Activated T-cell treated with anti-CD3 and anti-CD28 coated beads for 48 hours (primary cell): Measurements from ENCODE around the gene NEURL1B.
"Not testable (repeated sequence)": the region's sequence is repeated elsewhere in the genome, so short reads cannot be mapped to it uniquely, and the experiment has no call there.

Experiments
- DNase-seq: peaks from one replicate; pipeline ENCODE4 v3.0.0-alpha.2; 2020; ENCODE audit warnings: low read depth

The NEURL1B gene

DNA sequence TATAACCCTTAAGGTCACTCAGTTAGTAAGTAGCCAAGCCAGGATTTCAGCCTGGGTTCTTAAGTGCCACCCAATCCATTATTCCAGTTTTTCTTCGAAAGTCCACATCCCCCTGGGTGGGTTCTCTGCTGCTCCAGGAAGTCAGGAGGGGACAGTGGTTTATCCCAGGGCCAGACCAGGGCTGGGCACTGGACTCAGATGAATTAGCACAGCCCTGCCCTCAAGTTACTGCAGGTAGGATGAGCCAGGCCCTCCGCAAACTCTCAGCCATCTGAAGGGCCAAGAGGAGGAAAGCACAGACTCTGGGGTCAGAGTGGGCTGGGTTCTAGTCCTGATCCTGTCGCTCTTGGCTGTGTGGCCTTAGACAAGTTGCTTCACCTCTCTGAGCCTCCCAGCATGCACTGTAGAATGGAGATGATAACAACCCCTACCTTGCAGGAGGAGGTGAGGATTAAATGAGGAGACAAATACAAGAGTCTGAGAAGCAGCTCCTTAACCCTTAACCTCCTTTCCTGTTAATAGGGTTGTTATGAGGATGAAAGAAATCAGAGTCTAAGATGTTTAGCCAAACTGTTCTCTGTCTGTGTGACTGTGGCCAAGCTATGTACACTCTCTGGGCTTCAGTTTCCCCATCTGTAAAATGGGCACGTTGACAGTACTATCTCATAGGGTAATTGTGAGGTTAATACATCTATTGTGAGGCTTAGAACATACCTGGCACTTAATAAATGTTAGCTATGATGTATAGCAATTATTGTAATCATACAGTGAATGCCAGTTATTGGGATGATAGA lies 6.8 kb upstream of the NEURL1B start:
- no peak for DNase-seq

DNA sequence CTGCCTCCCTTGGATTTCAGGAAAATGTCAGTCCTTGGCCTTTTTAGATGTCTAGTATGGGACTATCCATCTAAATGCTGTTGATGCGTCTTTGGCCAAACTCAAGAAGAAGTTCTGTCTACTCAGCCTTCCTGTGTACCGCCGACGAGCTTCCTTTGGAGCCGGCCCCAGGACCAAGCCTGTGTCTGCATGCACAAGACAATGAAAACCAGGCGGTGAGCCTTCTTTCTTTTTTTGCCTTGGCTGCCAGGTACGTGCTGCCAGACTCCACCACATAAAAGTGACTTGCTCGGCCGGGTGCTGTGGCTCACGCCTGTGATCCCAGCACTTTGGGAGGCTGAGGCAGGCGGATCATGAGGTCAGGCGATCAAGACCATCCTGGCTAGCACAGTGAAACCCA lies 6.0 kb upstream of the NEURL1B start:
- DNase-seq: no peak

DNA sequence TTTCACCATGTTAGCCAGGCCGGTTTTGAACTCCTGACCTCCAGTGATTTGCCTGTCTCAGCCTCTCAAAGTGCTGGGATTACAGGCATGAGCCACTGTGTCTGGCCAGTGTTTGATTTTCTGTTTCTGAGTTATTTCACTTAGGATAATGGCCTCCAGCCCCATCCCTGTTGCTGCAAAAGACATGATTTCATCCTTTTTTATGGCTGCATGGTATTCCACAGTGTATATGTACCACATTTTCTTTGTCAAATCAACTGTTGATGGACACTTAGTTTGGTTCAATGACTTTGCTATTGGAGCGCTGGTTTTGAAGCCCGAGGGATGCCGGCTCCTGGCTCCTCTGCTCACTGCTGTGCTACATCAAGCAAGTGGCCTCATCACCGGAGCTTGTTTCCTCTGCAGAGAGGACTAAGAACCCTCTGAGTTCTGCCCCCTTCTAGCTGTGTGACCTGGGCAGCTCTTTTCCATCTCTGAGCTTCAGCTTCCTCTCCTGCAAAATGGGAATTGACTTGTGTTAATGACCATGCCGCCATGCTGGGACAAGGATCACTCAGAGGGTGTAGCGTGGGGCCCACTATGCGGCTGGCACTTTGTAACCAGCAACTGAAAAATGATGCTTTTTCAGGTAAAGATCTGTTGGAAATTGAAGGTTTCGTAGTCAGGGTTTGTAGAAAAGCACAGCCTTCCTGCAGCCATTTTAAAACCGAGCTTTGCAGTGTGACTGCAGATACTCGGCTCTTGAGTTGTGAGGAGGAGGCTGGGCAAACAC lies 4.6 kb upstream of the NEURL1B start:
- DNase-seq: no peak

DNA sequence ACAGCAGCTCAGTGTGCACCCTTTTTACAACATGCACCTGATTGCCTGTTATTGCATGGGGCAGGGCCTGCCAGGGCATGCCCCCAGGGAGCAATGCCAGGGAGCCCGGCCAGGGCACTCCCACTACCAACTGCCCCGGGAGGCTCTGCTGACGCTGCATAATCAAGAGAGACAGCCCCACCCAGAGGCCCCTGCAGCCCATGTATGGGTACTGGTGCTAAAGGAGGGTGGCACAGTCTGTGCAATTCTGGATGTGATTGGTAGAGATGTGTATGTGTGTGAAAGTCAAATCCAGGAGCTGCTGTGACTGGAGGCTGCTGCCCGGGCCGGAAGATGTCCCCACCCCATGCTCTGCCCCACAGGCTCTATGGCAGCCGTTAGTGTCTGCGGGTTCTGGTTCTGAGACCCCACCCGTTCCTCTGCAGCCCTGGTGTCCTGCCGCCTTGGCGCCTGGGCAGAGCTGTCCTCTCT lies 3.9 kb upstream of the NEURL1B start:
- DNase-seq: no peak

DNA sequence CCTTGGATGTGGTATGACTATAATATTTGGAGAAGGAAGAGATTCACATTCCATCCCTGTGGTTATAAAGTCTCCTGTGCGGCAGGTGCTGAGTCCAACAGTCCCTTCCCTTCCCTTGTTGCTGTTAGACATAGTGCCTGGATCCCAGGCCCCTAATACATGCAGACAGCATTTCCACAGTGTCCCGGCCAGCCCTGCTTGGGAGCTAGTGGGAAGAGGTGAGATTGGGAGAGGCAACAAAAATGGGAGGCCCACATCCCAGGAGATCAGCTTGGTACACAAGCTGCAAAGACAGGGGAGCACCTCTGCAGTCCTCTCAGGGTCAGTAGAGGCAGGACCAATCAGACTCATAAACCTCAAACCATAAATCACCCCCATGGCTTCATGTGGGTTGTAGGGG lies 3.3 kb upstream of the NEURL1B start:
- no peak for DNase-seq

DNA sequence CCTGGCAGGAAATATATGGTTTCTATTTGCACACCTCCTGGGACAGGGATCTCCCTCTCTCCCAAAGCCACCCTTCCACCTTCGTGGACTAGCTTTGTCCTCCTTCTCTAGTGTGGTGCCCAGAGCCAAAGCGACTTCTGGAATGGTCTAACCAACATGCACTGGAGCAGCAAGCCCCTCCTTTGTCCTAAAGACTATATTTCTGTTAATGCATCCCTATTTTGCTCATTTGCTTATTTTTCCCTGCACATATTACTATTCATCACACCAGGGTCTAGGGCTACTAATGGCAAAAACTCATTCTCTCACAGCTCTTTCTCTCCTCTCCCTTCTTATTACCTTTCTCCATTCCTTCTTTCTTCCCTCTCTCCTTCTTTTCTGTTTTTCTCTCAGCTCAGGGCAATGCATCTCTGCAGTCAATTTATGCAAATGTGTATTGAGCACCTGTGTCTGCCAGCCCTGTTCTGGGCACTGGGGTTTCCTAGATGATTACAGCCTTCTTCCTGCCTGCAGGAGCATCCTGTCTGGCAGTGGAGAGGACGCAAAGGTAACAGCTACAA lies 2.8 kb upstream of the NEURL1B start:
- DNase-seq: no peak

DNA sequence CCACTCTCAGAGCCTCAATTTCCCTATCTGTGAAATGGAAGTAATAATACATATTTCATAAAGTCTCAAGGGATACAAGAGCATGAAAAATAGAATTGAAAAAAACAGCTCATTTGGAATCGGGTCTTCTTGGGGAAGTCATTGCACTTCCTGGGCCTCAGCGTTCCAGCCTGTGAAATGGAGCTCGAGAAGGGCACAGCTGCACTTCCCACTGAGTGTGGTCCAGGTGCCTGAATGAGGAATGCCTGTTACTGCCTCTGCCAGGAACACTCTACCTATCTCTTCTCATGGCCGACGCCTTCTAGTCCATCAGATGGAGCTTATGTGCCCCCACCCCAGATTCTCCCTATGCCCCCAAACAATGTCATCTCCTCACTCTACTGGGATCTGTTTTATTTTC lies 924 bp upstream of the NEURL1B start:
- no peak for DNase-seq

DNA sequence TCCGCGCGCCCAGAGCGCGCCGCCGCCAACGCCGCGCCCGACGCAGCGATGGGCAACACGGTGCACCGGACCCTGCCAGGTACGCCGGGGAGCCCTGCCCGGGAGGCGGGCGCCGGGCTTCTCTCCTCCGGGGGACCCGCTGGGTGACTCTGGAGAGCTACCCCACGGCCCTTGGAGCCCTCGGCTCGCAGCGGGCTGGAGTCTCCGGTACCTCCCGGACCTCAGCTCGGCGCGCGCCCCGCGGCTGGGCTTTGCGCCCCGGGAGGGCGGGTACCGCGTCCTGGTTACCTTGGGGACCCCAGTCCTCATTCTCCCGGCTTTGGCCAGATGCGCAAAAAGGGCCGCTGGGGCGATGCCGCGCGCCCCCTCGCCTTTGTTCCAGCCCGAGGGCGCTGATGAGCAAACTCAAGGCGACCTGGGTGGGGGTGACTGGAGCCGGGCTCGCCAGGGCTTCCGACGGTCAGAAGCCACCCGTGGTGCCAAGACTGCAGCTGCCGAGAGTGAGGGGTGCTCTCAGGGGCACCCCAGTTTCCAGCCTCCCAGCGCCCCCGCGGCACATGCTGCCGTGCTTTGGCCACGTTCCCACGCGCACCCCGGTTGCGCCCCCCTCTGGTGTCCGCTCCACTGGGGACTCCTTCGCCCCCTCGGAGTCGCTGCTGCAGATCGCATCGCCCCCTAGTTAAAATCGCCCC lies 442 bp downstream of the NEURL1B start:
- DNase-seq: peak; percentile 5

DNA sequence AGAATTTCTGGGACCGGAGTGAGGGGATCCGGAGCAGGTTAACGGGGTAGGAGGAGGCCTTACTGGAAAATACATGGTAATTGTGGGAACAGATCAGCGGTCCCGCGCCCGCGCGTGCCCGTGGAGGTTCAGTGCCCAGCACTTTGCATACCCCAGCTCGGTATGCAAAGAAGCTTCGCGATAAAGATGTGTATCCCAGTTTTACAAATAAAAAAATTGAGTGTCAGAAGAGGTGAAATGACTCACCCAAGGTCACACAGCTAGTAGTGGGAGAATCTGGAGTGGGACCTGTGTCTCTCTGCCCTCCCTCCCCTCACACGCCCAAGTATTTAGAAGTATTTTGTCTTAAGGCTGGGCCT lies 967 bp downstream of the NEURL1B start:
- DNase-seq: no peak

DNA sequence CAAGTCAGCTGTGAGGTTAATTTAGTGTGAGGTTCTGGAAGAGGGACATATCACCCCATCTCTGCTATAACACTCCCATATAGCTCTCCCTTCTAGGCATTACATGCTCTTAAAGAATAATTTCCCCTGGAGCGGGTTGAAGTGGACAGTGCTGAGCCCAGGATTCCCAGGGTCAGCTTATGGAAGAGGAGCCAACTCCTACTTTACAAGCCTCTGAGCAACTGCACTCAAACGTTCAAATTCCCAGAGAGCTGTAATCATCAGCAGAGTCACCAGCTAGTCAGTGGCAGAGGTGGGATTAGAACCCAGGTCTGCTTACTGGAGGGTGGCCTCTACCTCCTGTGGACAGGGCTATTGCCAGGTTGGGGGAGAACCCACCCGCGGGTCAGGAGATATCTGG lies 1.4 kb downstream of the NEURL1B start:
- DNase-seq: no peak

DNA sequence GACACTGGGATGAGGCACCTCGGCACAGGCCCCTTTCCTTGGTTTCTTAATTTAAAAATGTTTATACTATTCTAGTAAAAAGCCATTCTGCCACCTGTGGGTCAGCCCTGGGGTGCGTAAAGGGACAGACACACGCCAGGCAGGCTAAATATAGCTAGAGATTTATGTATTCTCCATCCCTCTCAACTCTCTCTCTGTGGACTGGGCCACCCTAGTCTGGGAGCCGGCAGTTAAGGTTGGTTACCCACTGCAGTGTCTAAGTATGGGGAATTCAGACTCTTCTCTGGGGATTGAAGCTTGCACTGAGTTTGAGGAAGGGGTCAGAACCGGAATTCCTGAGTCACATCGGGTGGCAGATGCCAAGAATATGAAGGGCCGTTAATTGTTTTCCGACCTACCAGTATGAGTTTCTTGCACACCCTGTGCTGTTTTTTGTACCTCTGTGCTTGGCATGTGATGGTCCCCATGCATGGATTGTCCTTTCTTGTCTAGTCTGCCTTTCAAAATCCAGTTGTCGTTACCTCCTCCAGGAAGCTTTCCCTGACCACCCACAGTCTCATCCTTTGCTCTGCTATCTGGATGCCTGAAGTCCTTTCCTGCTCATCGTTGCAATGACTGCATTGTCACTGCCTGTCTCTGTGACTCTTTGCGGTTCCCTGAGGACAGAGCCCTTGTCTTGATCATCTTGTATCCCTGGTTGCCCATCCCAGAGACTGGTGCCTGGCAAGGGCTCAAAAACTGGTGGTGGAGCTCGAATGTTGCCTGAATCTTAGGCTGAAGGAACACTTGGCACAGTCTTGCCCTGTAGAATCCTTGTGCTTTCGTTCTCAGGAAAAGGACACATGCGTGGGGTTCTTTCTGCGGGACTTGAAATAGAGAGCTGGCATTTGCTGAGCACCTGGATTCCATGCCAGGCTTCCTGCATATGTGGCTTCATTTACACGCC lies 2.1 kb downstream of the NEURL1B start:
- DNase-seq: no peak

DNA sequence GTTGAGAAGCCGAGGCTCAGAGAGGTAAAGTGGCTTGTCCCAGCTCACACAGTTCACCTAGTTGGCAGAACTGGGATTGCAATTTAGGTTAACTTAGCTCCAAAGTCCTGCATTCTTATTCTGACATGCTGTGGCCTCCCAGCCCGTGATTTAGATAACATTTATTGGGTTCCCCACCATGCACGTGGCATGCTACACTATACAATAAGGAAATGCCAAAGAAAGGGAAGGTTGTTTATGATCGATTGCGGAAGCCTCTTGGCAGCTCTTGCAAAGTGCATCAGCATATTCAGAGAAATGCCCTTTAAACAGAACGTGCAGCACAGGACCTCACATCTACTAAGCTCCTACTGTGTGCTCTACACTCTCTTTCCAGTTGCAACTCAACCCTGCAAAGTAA lies 3.2 kb downstream of the NEURL1B start:
- DNase-seq: no peak

DNA sequence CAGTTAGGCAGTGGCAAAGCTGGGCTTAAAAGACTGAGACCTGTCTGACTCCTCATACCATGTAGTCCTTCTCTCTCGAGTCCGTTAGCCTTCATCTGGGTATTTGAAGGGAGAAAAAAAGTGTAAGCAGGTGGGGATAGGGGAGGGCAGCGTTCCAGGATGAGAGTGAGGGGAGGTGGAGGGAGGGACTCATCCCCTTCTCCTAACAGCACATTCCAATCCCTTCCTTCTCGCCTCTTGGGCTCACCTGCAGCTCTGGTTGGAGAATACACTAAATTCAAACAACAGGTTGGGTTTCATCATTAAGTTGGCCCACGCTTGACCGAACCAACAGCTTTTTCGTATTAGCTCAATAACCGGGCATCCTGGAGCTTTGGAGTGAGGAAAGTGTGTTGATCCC lies 3.6 kb downstream of the NEURL1B start:
- DNase-seq: no peak

DNA sequence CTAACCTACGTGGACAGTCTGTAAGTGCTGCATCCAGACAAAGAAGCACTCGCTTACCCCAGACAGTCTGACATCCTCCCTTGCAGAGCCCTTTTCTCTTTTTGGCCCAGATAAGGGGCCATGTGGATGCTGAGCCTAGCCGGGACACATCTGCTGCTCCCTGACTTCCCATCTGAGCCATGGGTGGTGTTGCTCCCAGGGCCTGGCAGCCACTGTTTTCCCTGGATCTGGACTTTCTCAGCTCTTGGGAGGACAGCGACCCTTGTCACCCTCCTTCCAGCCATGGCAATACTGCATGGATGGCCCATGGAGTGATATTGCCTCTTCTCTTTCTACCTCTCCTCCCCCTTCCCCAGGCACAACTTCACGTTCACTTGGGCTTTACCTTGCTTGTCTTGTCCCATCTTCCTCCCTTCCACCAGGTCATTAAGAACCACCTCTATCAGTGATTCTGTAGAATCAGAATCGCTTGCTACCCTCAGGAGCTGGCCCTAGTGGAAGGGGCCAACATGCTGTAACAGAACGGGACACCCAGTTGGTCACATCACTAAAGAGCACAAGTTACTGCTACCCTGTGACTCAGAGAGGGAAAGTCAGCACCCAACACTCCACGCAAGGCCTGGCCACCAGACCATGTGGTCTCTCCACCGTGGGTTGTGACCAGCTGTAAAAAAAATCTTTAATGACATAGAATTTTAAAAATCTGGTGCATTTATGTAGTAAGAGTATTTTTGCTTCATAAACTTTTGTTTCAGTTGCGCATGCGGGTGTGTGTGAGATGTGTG lies 4.4 kb downstream of the NEURL1B start:
- DNase-seq: no peak

DNA sequence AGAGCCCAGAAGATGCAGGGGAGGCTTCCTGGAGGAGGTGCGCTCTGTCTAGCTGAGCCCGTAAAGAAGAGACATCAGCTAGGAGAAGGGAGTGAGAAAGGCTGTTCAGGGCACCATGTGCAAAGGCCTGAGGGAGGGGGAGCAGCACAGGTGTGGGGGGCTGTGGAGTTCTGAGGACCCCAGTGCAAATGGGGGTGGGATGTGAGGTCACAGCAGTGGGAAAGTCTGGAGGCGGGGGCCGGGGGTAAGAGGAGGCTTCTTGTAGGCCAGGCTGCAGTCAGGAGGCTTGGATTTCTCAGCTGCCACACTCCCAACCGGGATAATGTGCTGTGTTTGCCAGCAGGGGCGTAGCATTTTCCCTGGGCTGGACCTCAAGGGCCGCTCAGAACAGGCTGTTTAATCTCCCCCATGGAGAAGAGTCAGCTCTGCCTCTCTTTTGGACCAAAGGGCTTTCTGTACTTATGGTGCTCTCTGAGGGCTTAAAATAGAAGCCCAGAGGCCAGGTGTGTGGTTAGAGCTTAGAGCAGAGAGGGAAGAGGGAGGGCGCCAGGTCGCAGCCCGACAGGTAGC lies 5.7 kb downstream of the NEURL1B start:
- DNase-seq: no peak

DNA sequence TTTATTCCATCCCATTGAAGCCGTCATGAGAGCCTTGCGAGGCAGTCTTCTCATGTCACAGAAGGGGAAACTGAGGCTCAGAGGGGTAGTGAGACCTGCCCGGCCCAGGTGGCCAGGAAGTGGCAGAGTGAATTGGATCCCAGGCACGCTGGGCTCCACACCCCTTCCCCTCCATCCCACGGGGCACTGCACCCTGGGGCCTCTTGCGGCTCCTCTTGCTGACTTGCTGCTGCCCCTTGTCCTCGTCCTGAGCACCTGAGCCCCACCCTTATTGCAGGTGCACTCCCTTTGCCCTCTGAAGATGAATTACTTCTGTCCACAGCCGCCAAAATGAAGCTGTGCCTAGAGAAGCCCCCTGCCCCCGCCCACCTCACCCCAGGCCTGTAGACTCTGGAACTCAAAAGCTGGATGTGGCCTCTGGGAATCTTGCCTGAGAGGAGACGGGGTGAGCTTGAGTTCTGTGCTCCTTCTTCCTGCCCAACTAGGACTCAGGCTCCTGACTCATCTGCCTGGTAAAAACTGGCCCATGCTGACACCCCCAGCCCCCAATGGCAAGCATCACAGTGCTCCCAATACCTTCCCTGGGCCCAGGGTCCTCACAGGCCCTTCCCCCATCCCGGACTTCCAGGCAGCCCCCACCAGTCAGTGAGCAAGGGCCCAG lies 6.4 kb downstream of the NEURL1B start:
- no peak for DNase-seq

DNA sequence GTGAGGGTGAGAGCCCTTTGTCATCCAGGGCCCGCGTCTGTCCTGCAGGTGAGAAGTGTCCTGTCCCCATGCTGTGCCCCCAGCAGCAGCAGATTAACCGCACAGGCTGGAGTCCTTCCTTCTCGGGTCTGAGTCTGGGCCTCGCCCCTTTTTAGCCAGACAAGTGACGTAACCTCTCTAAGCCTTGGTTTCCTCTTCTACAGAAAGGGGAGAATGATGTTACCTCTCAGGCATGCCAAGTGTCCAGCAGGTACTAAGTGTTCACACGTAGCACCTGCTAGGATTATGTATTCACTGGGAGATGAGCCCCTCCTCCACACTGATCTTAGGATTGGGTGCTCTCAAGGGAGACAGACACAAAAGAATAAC lies 6.9 kb downstream of the NEURL1B start:
- no peak for DNase-seq

DNA sequence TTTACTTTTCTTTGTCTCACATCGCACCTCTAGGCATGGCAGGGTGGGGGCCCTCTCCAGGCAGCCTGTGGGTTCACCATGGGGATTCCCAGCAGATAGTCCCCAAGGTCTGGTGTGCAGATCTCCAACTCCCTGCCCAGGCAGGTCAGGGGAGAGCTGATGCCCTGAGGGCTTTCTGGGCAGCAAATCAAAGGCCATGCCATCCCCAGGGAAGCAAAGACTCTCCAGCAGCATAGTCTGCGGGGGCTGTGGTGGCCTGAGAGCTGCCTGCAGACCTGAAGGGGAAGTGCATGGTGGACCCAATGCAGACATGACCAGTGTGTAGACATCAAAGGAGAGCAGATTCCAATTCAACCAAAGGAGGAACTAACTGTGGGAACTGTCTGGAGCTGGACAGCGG lies 7.7 kb downstream of the NEURL1B start:
- DNase-seq: no peak

DNA sequence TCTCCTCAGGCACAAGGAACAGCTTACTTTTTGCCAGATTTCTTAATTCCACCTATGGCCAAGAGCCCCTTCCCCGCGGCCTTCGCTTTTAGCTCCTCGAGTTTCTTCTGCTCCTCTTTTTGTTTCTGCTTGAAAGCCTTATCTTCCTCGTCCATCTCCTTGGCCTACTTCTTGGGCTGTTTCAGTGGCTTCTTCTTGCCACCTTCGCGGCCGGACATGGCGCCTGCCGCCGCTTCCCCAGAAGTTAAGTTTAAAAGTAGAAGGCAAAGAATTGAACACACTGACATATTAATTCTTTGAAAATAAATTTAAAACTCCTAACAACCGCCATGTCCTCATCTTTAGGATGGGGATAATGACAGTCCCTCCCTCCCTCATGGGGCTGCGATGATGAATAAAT lies 15.4 kb downstream of the NEURL1B start:
- DNase-seq: not testable (repeated sequence)
